HepG2 (cell line): Measurements from ENCODE around the gene OR8D4. TPM values are rescaled to one million over a fixed set of nuclear protein-coding genes. Genes with fewer than 3 reads are reported as not detected.

Experiments
- ATAC-seq: fragments of 200-7000 bp; cut with Tn5 transposase; 3 replicates; pipeline ENCODE4 v1.9.1; 2020; ENCODE audit warnings: mild to moderate bottlenecking, moderate library complexity
- BruUV-seq: library from RNA; stranded (reverse); fragments of 400-500 nt; replicated peaks from 2 replicates; lab custom pipeline; 2021; lab: Mats Ljungman, UMichigan
- CTCF ChIA-PET: fragments of 300-600 bp; formaldehyde crosslinking; extraction: SDS; loops from one replicate; lab custom pipeline; 2021; ENCODE audit warnings: low total read pairs, inconsistent platforms, low intra/inter-chr PET ratio; lab: Yijun Ruan, JAX
- POLR2A ChIA-PET: fragments of 350-600 bp; sonication (Branson Sonifier 250); formaldehyde crosslinking; loops from one replicate; lab custom pipeline; 2020; ENCODE audit warnings: antibody characterized with exemption, inconsistent platforms; lab: Yijun Ruan, JAX
- DNase-seq: peaks from one replicate; pipeline ENCODE4 v3.0.0-alpha.2; 2015; ENCODE audit warnings: low spot score
- FAIRE-seq: peaks from 3 replicates; lab custom pipeline; 2011; peaks lifted over from hg19 to GRCh38; lab: Jason Lieb, UNC
- H2AFZ ChIP-seq: one replicate; pipeline ENCODE4 v1.6.1; 2011; ENCODE audit warnings: low read length, inconsistent platforms
- H3K27ac ChIP-seq: fragments of 300-600 bp; 3 replicates; pipeline ENCODE4 v1.8.0; 2011; ENCODE audit warnings: mixed run types, mild to moderate bottlenecking, mixed read lengths, low read length, inconsistent platforms; ENCODE audit not compliant: insufficient read depth; ENCODE audit errors: extremely low read length
- H3K27me3 ChIP-seq, 2 experiments: fragments of 200-600 bp in 1 of 2; 2 replicates in 1 of 2; 3 replicates in 1 of 2; pipeline versions ENCODE4 v1.6.0 to v1.8.0; 2011; ENCODE audit warnings: low read length in 2 of 2, mild to moderate bottlenecking in 2 of 2, moderate library complexity in 2 of 2, inconsistent platforms in 1 of 2; ENCODE audit not compliant: insufficient read depth in 2 of 2, control insufficient read depth in 1 of 2
- H3K36me3 ChIP-seq, 2 experiments: fragments of 200-600 bp in 1 of 2; replicated peaks in 1 of 2; 2 replicates in 1 of 2; 3 replicates in 1 of 2; pipeline versions ENCODE4 v1.5.1 to v1.8.0; 2011; ENCODE audit warnings: low read length in 2 of 2, inconsistent platforms in 1 of 2; ENCODE audit not compliant: insufficient read depth in 2 of 2, control insufficient read depth in 1 of 2
- H3K4me1 ChIP-seq: 2 replicates; pipeline ENCODE4 v1.5.1; 2012; ENCODE audit warnings: low read length, inconsistent platforms; ENCODE audit not compliant: insufficient read depth
- H3K4me2 ChIP-seq: 2 replicates; pipeline ENCODE4 v1.6.0; 2011; ENCODE audit warnings: low read depth, low read length, inconsistent platforms
- H3K4me3 ChIP-seq, 3 experiments: fragments of 200-600 bp in 1 of 3; sonication (generic), shearing (Covaris generic) in 1 of 3; replicated peaks in 1 of 3; 2 replicates each; pipeline ENCODE4 v1.5.1; 2011 to 2016; ENCODE audit warnings: low read length in 3 of 3, inconsistent platforms in 2 of 3, low read depth in 2 of 3, mild to moderate bottlenecking in 2 of 3, control low read depth in 1 of 3, mixed read lengths in 1 of 3; ENCODE audit not compliant: insufficient read depth in 1 of 3
- H3K79me2 ChIP-seq: one replicate; pipeline ENCODE4 v1.6.1; 2011; ENCODE audit warnings: low read length, inconsistent platforms; ENCODE audit not compliant: insufficient read depth
- H3K9ac ChIP-seq: 2 replicates; pipeline ENCODE4 v1.6.0; 2011; ENCODE audit warnings: mild to moderate bottlenecking, low read depth, low read length, inconsistent platforms; ENCODE audit not compliant: insufficient read depth
- H3K9me3 ChIP-seq: 2 replicates; pipeline ENCODE4 v1.5.1; 2012; ENCODE audit warnings: mild to moderate bottlenecking, low read length
- H4K20me1 ChIP-seq: 2 replicates; pipeline ENCODE4 v1.6.0; 2011; ENCODE audit warnings: inconsistent platforms, mild to moderate bottlenecking, low read length, moderate library complexity; ENCODE audit not compliant: insufficient read depth
- HMGA1 ChIP-seq: sonication (generic); formaldehyde crosslinking; conservative IDR thresholded peaks from 2 replicates; pipeline ENCODE4 v1.4.0; 2020; ENCODE audit warnings: missing genetic modification reagents
- HNRNPK ChIP-seq: fragments of 200-400 bp; formaldehyde crosslinking; IDR thresholded peaks from 2 replicates; pipeline ENCODE4 v1.6.1; 2018; ENCODE audit warnings: low read length, low read depth, moderate library complexity, mild to moderate bottlenecking; ENCODE audit not compliant: poor library complexity, severe bottlenecking
- MTF1 ChIP-seq: sonication (generic); formaldehyde crosslinking; IDR thresholded peaks from 2 replicates; pipeline ENCODE4 v1.5.0; 2020; ENCODE audit warnings: missing genetic modification reagents
- SIX1 ChIP-seq: sonication (generic); formaldehyde crosslinking; IDR thresholded peaks from 2 replicates; pipeline ENCODE4 v1.4.0; 2020; ENCODE audit warnings: missing genetic modification reagents, borderline replicate concordance
- THRA ChIP-seq: sonication (generic); formaldehyde crosslinking; IDR thresholded peaks from 2 replicates; pipeline ENCODE4 v1.4.0; 2020; ENCODE audit warnings: missing genetic modification reagents, borderline replicate concordance
- ZNF672 ChIP-seq: sonication (generic); formaldehyde crosslinking; IDR thresholded peaks from 2 replicates; pipeline ENCODE4 v1.8.1; 2022; ENCODE audit warnings: missing genetic modification reagents
- ZNF770 ChIP-seq: sonication (generic); formaldehyde crosslinking; IDR thresholded peaks from 2 replicates; pipeline ENCODE4 v1.5.0; 2020; ENCODE audit warnings: mild to moderate bottlenecking, missing genetic modification reagents
- in situ Hi-C: cut with HindIII; loops from 2 replicates; pipeline ENCODE4 v1.10.0; 2017; ENCODE audit warnings: low pct_unique_long_range_greater_than_20kb; ENCODE audit not compliant: extremely low pct_ligation_motif_present
- intact Hi-C: fragments of 100-400 bp; cut with micrococcal nuclease; formaldehyde crosslinking; loops from one replicate; pipeline ENCODE4 v1.10.0; 2022; ENCODE audit not compliant: unreplicated experiment
- polyA plus RNA-seq, 8 experiments: library from polyadenylated mRNA; depleted of rRNA in 3 of 8; stranded (reverse) in 7 of 8; unstranded in 1 of 8; fragments of >200 nt; fragmentation: Illumina TruSeq in 4 of 8; extraction: Trizol in 4 of 8; gene quantifications; 2 replicates each; pipeline versions ENCODE4 v1.2.1 to v1.2.3, GENCODE V29; 2011 to 2016; ENCODE audit warnings: low read depth in 4 of 8, missing spikeins in 1 of 8, mixed read lengths in 1 of 8; ENCODE audit not compliant: insufficient read depth in 1 of 8
- total RNA-seq, 5 experiments: library from RNA; depleted of rRNA; stranded (reverse); fragments of >200 nt; fragmentation: Illumina TruSeq; extraction: Trizol; gene quantifications; 2 replicates each; pipeline ENCODE4 v1.2.3, GENCODE V29; 2016; ENCODE audit warnings: low read depth in 1 of 5

The OR8D4 gene
- total and polyA plus RNA-seq, 2 of the 13 experiments (the other 11 are each of a cell fraction or from before 2014, with no cell fraction given), result not detected

- no peak overlapping the region for H3K4me2 ChIP-seq
- no peak for DNase-seq
These were observed 49.6 kb upstream of the OR8D4 start for GRCh38 chr11:123852321-123852720.

More at GRCh38 chr11:123852321-123852720, 49.6 kb upstream of the OR8D4 start:
- Histone ChIP-seq H3K36me3 (no peaks in the 10 kb centered on the region), H3K27me3 (no peaks in the 10 kb centered on the region), H3K4me1 (no peaks in the 10 kb centered on the region), H2AFZ (no peak overlapping the region), H3K9ac (no peak overlapping the region), H3K9me3 (peaks cover 35% of the 10 kb centered on the region), H4K20me1 (no peaks in the 10 kb centered on the region), H3K4me3 (no peak overlapping the region), H3K27ac (no peak overlapping the region), H3K79me2 (no peaks in the 10 kb centered on the region)
- FAIRE-seq, result no peak
- POLR2A ChIA-PET, result no interaction called here
- ATAC-seq, result no peak
- in situ Hi-C loops (no loop called here), intact Hi-C loops (no loop called here)
- no TSS peak for BruUV-seq
- no peak for TF ChIP-seq ZNF672 (CRISPR knock-in tag)
- no peak for TF ChIP-seq HMGA1 (CRISPR knock-in tag)
- no peak for TF ChIP-seq THRA (CRISPR knock-in tag)
- no peak for TF ChIP-seq SIX1 (CRISPR knock-in tag)
- TF ChIP-seq HNRNPK, result no peak
- no peak for TF ChIP-seq MTF1 (CRISPR knock-in tag)
- TF ChIP-seq ZNF770 (CRISPR knock-in tag), result no peak
- CTCF ChIA-PET, result no interaction called here
